ENCODE measurements around the gene COLEC12. TPM values are rescaled to one million over a fixed set of nuclear protein-coding genes. Genes with fewer than 3 reads are reported as not detected.
"Not testable (repeated sequence)": the region's sequence is repeated elsewhere in the genome, so short reads cannot be mapped to it uniquely, and the experiment has no call there.

The COLEC12 gene
- total and polyA plus RNA-seq, 5 donors from 2014 or later = not detected

GRCh38 chr18:302097-302496 is 198.4 kb downstream of the COLEC12 start:
- Histone ChIP-seq H3K4me3 (ENCODE audit: low read depth, low read length) (no peak overlapping the region), H3K27me3 (ENCODE audit: control insufficient read depth, insufficient read depth, low read length) (peaks cover 3% of the 10 kb centered on the region), H3K27ac (ENCODE audit: insufficient read depth, low read length, poor library complexity, severe bottlenecking) (no peak overlapping the region), H3K36me3 (ENCODE audit: control insufficient read depth, insufficient read depth, low read length) (no peaks in the 10 kb centered on the region), H3K9me3 (ENCODE audit: control insufficient read depth in 2 of 2, low read length in 2 of 2) (peaks cover 0 to 2% of the 10 kb centered on the region in 2 experiments), H3K4me1 (ENCODE audit: control insufficient read depth, insufficient read depth, low read length, poor library complexity, severe bottlenecking) (no peaks in the 10 kb centered on the region)
- Mint-ChIP-seq H3K27ac (no peak overlapping the region), H3K9me3 (peaks cover 0 to 4% (median 0%) of the 10 kb centered on the region in 7 donors), H3K36me3 (no peaks in the 10 kb centered on the region), H3K27me3 (peaks cover 7% of the 10 kb centered on the region), H3K4me1 (no peaks in the 10 kb centered on the region), H3K4me3 (no peak overlapping the region)
- ATAC-seq (ENCODE audit: low read depth in 2 of 2) (no peak), DNase-seq (no peak)

GRCh38 chr18:297936-298335 is 202.6 kb downstream of the COLEC12 start:
- H3K4me3 Mint-ChIP-seq = no peak overlapping the region
- peaks cover 0 to 6% (median 0%) of the 10 kb centered on the region in 7 donors for H3K9me3 Mint-ChIP-seq
- Histone ChIP-seq H3K9me3 (ENCODE audit: control insufficient read depth in 2 of 2, low read length in 2 of 2) (peaks cover 0 to 2% of the 10 kb centered on the region in 2 experiments), H3K36me3 (ENCODE audit: control insufficient read depth, insufficient read depth, low read length) (no peaks in the 10 kb centered on the region), H3K4me3 (ENCODE audit: low read depth, low read length) (no peak overlapping the region), H3K27ac (ENCODE audit: insufficient read depth, low read length, poor library complexity, severe bottlenecking) (no peak overlapping the region), H3K27me3 (ENCODE audit: control insufficient read depth, insufficient read depth, low read length) (peaks cover 3% of the 10 kb centered on the region), H3K4me1 (ENCODE audit: control insufficient read depth, insufficient read depth, low read length, poor library complexity, severe bottlenecking) (no peaks in the 10 kb centered on the region)
- DNase-seq (no peak), ATAC-seq (ENCODE audit: low read depth in 2 of 2) (no peak)
- H3K27me3 Mint-ChIP-seq = peaks cover 12% of the 10 kb centered on the region
- no peak overlapping the region for H3K27ac Mint-ChIP-seq
- H3K4me1 Mint-ChIP-seq = no peaks in the 10 kb centered on the region
- H3K36me3 Mint-ChIP-seq = no peaks in the 10 kb centered on the region

GRCh38 chr18:295756-296490 is 204.6 kb downstream of the COLEC12 start:
- H3K27ac Mint-ChIP-seq = no peak overlapping the region
- H3K4me1 ChIP-seq (ENCODE audit: control insufficient read depth, insufficient read depth, low read length, poor library complexity, severe bottlenecking) = no peaks in the 10 kb centered on the region
- peaks cover 3% of the 10 kb centered on the region for H3K27me3 ChIP-seq (ENCODE audit: control insufficient read depth, insufficient read depth, low read length)
- H3K4me3 ChIP-seq (ENCODE audit: low read depth, low read length) = no peak overlapping the region
- H3K4me1 Mint-ChIP-seq = no peaks in the 10 kb centered on the region
- H3K9me3 Mint-ChIP-seq = peaks cover 0 to 6% (median 0%) of the 10 kb centered on the region in 7 donors
- H3K9me3 ChIP-seq (ENCODE audit: control insufficient read depth in 2 of 2, low read length in 2 of 2) = peaks cover 0 to 2% of the 10 kb centered on the region in 2 experiments
- H3K27me3 Mint-ChIP-seq = peaks cover 17% of the 10 kb centered on the region
- no peak overlapping the region for H3K4me3 Mint-ChIP-seq
- ATAC-seq (ENCODE audit: low read depth in 2 of 2) (no peak), DNase-seq (no peak)
- no peaks in the 10 kb centered on the region for H3K36me3 Mint-ChIP-seq
- H3K27ac ChIP-seq (ENCODE audit: insufficient read depth, low read length, poor library complexity, severe bottlenecking) = no peak overlapping the region
- no peaks in the 10 kb centered on the region for H3K36me3 ChIP-seq (ENCODE audit: control insufficient read depth, insufficient read depth, low read length)

- Mint-ChIP-seq H3K27me3 (peaks cover 13% of the 10 kb centered on the region), H3K4me3 (no peak overlapping the region), H3K4me1 (no peaks in the 10 kb centered on the region), H3K36me3 (no peaks in the 10 kb centered on the region), H3K27ac (no peak overlapping the region), H3K9me3 (peaks cover 0 to 3% (median 0%) of the 10 kb centered on the region in 7 donors)
- no peaks in the 10 kb centered on the region for H3K36me3 ChIP-seq (ENCODE audit: control insufficient read depth, insufficient read depth, low read length)
- ATAC-seq (ENCODE audit: low read depth in 2 of 2) (no peak), DNase-seq (no peak)
- H3K4me3 ChIP-seq (ENCODE audit: low read depth, low read length) = no peak overlapping the region
- no peak overlapping the region for H3K27ac ChIP-seq (ENCODE audit: insufficient read depth, low read length, poor library complexity, severe bottlenecking)
- no peaks in the 10 kb centered on the region for H3K9me3 ChIP-seq (ENCODE audit: control insufficient read depth in 2 of 2, low read length in 2 of 2)
- H3K4me1 ChIP-seq (ENCODE audit: control insufficient read depth, insufficient read depth, low read length, poor library complexity, severe bottlenecking) = no peaks in the 10 kb centered on the region
- peaks cover 3% of the 10 kb centered on the region for H3K27me3 ChIP-seq (ENCODE audit: control insufficient read depth, insufficient read depth, low read length)
These were observed 205.9 kb downstream of the COLEC12 start for GRCh38 chr18:294566-294965.

- H3K4me3 Mint-ChIP-seq = no peak overlapping the region
These were observed 207.0 kb downstream of the COLEC12 start for GRCh38 chr18:293536-293935.

GRCh38 chr18:292271-292670 is 208.2 kb downstream of the COLEC12 start:
- Mint-ChIP-seq H3K9me3 (peaks cover 0 to 3% (median 0%) of the 10 kb centered on the region in 7 donors), H3K27ac (no peak overlapping the region), H3K4me1 (no peaks in the 10 kb centered on the region), H3K4me3 (no peak overlapping the region), H3K36me3 (no peaks in the 10 kb centered on the region), H3K27me3 (peaks cover 18% of the 10 kb centered on the region)
- Histone ChIP-seq H3K27ac (ENCODE audit: insufficient read depth, low read length, poor library complexity, severe bottlenecking) (no peak overlapping the region), H3K36me3 (ENCODE audit: control insufficient read depth, insufficient read depth, low read length) (no peaks in the 10 kb centered on the region), H3K9me3 (ENCODE audit: control insufficient read depth in 2 of 2, low read length in 2 of 2) (no peaks in the 10 kb centered on the region), H3K4me1 (ENCODE audit: control insufficient read depth, insufficient read depth, low read length, poor library complexity, severe bottlenecking) (no peaks in the 10 kb centered on the region), H3K27me3 (ENCODE audit: control insufficient read depth, insufficient read depth, low read length) (no peaks in the 10 kb centered on the region), H3K4me3 (ENCODE audit: low read depth, low read length) (no peak overlapping the region)
- ATAC-seq (ENCODE audit: low read depth in 2 of 2) (no peak), DNase-seq (no peak)

More at GRCh38 chr18:293536-293935, 207.0 kb downstream of the COLEC12 start:
- Mint-ChIP-seq H3K27ac (no peak overlapping the region), H3K27me3 (peaks cover 18% of the 10 kb centered on the region), H3K9me3 (peaks cover 0 to 3% (median 0%) of the 10 kb centered on the region in 7 donors), H3K4me1 (no peaks in the 10 kb centered on the region), H3K36me3 (no peaks in the 10 kb centered on the region)
- ATAC-seq (ENCODE audit: low read depth in 2 of 2) (no peak), DNase-seq (no peak)
- Histone ChIP-seq H3K9me3 (ENCODE audit: control insufficient read depth in 2 of 2, low read length in 2 of 2) (no peaks in the 10 kb centered on the region), H3K4me3 (ENCODE audit: low read depth, low read length) (no peak overlapping the region), H3K4me1 (ENCODE audit: control insufficient read depth, insufficient read depth, low read length, poor library complexity, severe bottlenecking) (no peaks in the 10 kb centered on the region), H3K27me3 (ENCODE audit: control insufficient read depth, insufficient read depth, low read length) (peaks cover 3% of the 10 kb centered on the region), H3K36me3 (ENCODE audit: control insufficient read depth, insufficient read depth, low read length) (no peaks in the 10 kb centered on the region), H3K27ac (ENCODE audit: insufficient read depth, low read length, poor library complexity, severe bottlenecking) (no peak overlapping the region)

- not testable (repeated sequence) for H3K4me1 ChIP-seq (ENCODE audit: control insufficient read depth, insufficient read depth, low read length, poor library complexity, severe bottlenecking); H3K36me3 Mint-ChIP-seq; H3K36me3 ChIP-seq (ENCODE audit: control insufficient read depth, insufficient read depth, low read length); H3K4me1 Mint-ChIP-seq; ATAC-seq (ENCODE audit: low read depth in 2 of 2); DNase-seq; H3K9me3 ChIP-seq (ENCODE audit: control insufficient read depth in 2 of 2, low read length in 2 of 2); H3K27ac ChIP-seq (ENCODE audit: insufficient read depth, low read length, poor library complexity, severe bottlenecking); H3K27ac Mint-ChIP-seq; H3K27me3 ChIP-seq (ENCODE audit: control insufficient read depth, insufficient read depth, low read length); H3K9me3 Mint-ChIP-seq; H3K4me3 ChIP-seq (ENCODE audit: low read depth, low read length); H3K4me3 Mint-ChIP-seq
- peaks cover 10% of the 10 kb centered on the region for H3K27me3 Mint-ChIP-seq
These were observed 210.5 kb downstream of the COLEC12 start for GRCh38 chr18:289970-290369.

GRCh38 chr18:289026-289425 is 211.5 kb downstream of the COLEC12 start:
- Mint-ChIP-seq H3K27ac (no peak overlapping the region), H3K4me1 (peaks cover 0 to 4% (median 0%) of the 10 kb centered on the region in 4 donors), H3K4me3 (no peak overlapping the region), H3K9me3 (peaks cover 0 to 2% (median 0%) of the 10 kb centered on the region in 7 donors), H3K27me3 (peaks cover 10% of the 10 kb centered on the region), H3K36me3 (no peaks in the 10 kb centered on the region)
- Histone ChIP-seq H3K4me3 (ENCODE audit: low read depth, low read length) (no peak overlapping the region), H3K27me3 (ENCODE audit: control insufficient read depth, insufficient read depth, low read length) (no peaks in the 10 kb centered on the region), H3K36me3 (ENCODE audit: control insufficient read depth, insufficient read depth, low read length) (no peaks in the 10 kb centered on the region), H3K9me3 (ENCODE audit: control insufficient read depth in 2 of 2, low read length in 2 of 2) (no peaks in the 10 kb centered on the region), H3K4me1 (ENCODE audit: control insufficient read depth, insufficient read depth, low read length, poor library complexity, severe bottlenecking) (no peaks in the 10 kb centered on the region), H3K27ac (ENCODE audit: insufficient read depth, low read length, poor library complexity, severe bottlenecking) (no peak overlapping the region)
- no peak for DNase-seq
- no peak for ATAC-seq (ENCODE audit: low read depth in 2 of 2)

Measured in CD4-positive, CD25-positive, alpha-beta regulatory T cell (primary cell).